HG03045 (cell line): ENCODE measurements around the gene IL1RAP.
"Not testable (repeated sequence)": the region's sequence is repeated elsewhere in the genome, so short reads cannot be mapped to it uniquely, and the experiment has no call there.

Experiments used
- ATAC-seq: cut with Tn5 transposase; IDR thresholded peaks from one replicate; pipeline ENCODE4 v1.9.1; 2021; ENCODE audit warnings: mild to moderate bottlenecking, moderate library complexity; ENCODE audit not compliant: unreplicated experiment

IL1RAP gene

GRCh38 chr3:190506271-190506670 lies 7.6 kb upstream of the IL1RAP start:
- ATAC-seq = no peak

DNA sequence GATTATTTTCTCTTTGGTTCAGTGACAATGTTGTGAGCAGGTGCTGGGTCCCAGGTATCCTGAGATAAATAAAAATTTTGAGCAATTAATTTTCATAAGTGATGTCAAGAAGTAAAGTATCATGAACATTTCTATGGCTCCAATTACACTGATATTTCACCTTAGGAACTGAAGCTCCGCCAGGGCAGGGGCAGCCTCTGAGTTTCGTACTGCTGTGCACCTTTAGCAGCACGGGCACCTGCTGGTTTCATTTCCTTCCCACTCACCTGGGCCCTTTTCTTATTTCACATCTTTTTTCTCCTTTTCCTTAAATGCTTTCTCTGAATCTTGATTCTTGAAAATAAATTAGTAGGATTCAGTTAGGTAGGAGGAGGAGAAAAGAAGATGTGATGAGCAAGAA lies 1.2 kb upstream of the IL1RAP start:
- ATAC-seq = no peak

DNA sequence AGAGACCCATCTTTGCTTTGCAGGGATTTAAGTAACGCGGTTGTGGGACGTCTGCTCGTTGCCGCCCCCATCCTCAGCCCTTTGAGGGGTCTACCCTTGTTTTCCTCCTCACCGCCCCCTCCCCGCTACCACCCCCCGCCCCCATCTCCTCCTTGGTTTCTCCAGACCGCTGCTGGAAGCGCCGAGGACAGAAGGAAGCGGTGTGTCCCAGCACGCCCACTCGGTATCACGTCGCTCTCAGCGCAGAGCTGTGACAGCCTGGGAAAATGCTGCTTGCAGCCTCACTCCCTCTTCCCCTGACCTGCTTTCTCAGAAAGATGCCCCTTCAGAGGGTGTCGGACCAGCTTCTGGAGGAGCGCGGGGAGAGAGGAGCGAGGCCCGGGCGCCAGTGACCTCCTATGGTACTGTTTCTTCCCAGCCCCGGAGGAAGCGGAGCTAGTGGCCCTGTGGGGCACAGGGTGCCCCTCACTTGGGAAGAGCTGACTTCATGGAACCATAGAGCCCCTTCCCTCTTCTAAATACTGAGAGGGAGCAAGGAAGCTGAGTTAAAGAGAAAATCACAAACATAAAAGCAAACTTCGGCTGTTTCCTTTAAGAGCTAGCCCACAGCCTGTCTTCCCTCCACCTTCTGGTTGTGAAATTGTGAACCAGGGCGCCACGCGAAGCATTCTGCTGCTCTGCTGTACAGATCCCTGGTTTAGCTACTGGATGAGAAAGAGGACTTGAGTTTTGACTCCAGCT lies 698 bp downstream of the IL1RAP start:
- no peak for ATAC-seq

- no peak for ATAC-seq
Observed at GRCh38 chr3:190516416-190516815, 2.5 kb downstream of the IL1RAP start.

DNA sequence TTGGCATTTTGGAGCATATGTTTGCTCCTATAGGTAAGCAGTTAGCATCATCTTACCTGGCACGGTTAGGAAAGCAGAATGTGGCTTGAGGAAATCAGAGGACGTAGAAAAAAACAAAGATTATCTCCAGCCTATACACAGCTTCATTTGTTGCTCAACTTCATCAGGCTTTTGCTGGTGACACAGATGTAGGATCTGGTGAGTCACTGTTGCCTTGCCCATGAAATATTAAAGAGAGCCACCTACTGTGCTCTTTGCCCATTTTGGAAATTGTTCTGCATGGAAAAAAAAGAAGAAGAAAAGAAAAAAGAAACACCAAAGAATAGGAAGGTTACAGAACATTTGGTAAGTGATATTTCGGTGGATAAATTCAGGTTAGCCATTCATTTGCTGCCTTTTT lies 3.8 kb downstream of the IL1RAP start:
- no peak for ATAC-seq

GRCh38 chr3:190518531-190518930 lies 4.6 kb downstream of the IL1RAP start:
- not testable (repeated sequence) for ATAC-seq

DNA sequence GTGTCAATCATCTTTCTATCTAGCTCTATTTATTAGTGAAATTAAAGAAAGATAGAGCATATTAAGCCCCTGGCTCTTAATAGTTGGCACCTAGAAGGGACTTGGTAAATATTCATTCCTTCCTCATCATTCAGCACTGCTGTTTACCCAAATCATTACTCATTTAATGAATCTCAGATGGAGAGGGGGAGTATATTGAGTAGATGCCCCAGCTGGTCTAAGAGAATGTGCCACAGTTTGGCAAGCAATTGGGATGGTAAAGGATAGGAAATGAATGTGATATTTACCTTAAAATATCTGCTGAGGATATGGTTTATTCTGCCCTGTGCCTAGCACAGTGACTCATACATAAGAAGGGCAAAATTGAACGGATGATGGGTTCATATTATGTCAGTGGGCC lies 6.0 kb downstream of the IL1RAP start:
- ATAC-seq = no peak

- no peak for ATAC-seq
Observed at GRCh38 chr3:190521998-190522397, 8.1 kb downstream of the IL1RAP start.

DNA sequence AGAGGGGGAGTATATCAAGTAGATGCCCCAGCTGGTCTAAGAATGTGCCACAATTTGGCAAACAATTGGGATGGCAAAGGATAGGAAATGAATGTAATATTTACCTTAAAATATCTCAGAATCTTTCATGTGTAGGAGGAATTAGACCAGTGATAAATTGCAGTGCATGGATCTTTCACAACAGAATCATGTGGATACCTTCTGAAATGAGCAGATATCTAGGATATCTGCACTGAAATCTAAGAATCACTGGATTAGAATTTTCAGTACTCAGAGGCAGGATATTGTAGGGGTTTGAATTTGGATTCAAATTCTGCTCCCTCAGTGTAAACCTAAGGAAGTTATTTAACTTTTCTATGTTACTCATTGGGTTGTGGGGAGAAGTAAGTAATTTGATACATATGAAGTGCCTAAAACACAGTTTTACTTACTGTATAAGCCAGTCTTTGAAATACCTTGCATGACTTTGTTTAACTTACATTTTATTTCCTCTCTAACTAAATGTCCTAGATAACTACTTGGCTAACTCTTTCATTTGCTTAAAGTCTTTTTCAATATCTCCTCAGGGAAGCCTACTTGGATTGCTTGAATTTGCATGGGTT lies 8.8 kb downstream of the IL1RAP start:
- ATAC-seq = no peak

DNA sequence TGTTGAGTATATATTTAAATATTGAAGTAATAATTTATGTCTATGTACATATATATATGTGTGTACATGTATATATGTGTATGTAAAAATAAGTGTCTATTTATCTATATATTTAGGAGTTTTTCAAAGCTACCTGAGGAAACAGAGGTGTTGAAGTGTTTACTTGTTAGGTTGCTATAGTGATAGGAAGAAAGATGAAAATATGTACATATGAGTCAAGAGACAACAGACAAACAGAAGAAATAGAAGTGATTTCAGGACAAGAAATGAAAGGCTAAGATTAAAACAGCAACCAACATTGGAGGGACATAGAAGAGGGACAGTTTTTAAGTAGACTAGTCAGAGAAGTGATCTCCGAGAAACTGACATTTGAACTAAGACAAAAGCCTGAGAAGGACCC lies 11.1 kb downstream of the IL1RAP start:
- ATAC-seq = no peak

GRCh38 chr3:190525634-190526033 lies 11.7 kb downstream of the IL1RAP start:
- no peak for ATAC-seq

GRCh38 chr3:190526787-190527762 lies 13.2 kb downstream of the IL1RAP start:
- ATAC-seq = no peak

DNA sequence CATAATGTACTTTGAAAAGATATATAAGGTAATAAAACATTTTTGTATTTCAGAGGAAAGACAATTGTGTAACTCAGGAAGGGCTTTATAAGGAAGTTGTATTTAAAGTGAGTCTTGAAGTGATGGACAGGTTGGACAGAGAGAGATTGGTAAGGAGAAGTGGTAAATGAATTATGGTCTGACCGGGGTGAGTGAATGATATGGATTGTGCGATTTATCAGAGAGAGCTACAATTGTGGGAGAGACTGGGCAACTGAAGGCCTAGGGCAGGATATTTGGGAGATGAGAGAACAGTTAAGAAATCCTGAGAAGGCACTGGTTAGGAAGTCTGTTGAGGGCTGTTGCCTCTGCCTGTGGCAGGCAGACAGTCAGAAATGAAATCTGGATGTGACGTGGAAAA lies 14.8 kb downstream of the IL1RAP start:
- ATAC-seq = no peak

DNA sequence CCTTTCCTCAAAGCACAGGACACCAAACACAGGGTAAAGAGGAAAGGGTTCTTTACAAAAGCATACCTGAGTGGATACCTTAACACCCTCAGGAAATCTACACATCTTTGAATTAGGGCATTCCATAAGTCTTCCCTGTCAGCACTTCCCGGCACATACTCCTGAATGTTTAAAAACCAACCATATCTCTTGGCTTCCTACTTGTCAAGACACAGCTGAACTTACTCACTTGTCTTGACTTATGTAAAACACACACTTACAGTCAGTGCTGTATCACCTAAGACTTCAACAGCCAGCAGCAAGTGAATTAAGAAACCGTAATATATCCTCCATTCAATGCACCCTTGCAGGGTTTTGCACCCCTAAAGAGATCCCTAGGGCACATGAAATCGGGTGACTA lies 17.5 kb downstream of the IL1RAP start:
- ATAC-seq = no peak

GRCh38 chr3:190532731-190533203 lies 18.9 kb downstream of the IL1RAP start:
- no peak for ATAC-seq

GRCh38 chr3:190533511-190534281 lies 19.8 kb downstream of the IL1RAP start:
- ATAC-seq = no peak

GRCh38 chr3:190534386-190534785 lies 20.5 kb downstream of the IL1RAP start:
- ATAC-seq = no peak

DNA sequence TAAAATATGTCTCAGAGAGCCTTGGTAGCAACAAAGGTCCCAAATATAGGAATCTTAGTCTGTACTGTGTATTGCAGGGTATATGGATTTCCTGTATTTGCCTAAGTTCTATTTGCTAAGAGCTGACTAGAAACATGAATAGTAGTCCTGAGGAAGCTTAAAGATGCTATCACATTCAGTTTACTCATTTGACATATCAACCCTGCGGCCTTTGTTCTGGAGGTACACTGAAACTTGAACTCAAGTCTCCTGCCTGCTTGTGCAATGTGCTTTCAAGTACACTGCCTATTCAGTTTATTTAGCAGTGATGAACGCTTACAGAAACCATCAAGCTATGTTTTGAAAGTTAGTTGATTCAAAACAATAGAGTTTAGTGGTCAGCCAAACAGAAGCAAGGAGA lies 21.1 kb downstream of the IL1RAP start:
- no peak for ATAC-seq

DNA sequence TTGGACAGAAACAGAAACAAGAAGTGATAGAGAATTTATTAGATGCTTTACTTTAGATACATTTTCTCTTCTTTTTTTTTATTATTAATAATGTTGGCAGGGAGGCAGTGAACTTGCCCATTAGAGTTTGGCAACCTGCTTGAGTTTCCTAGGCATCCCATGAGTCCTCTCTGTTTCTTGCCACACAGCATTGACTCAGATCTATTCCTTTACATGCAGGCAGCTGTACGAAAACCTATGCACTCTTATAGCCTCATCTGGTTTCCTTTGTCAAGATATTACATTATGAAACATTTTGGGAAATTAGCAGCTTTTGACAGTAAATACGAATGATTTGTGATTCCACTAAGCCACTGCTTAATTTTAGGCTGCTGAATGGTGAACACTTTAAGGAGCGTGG lies 23.3 kb downstream of the IL1RAP start:
- ATAC-seq = no peak

- no peak for ATAC-seq
Observed at GRCh38 chr3:190538288-190538687, 24.4 kb downstream of the IL1RAP start.

- no peak for ATAC-seq
Observed at GRCh38 chr3:190539526-190539925, 25.6 kb downstream of the IL1RAP start.
